Ovary (tissue), 9 donors: ENCODE data around the gene NOTCH1. TPM values are rescaled to one million over a fixed set of nuclear protein-coding genes. Genes with fewer than 3 reads are reported as not detected.

Experiments
- DNase-seq, 5 donors: peaks; one replicate each; pipeline ENCODE4 v3.0.0-alpha.2; 2019 to 2020
- H3K27ac ChIP-seq, 2 donors: fragments of 200-600 bp; one replicate each; pipeline versions ENCODE4 v1.5.1 to v1.8.0; 2019 to 2022
- H3K27me3 ChIP-seq: fragments of 200-600 bp; one replicate; pipeline ENCODE4 v1.8.0; 2022
- H3K36me3 ChIP-seq: fragments of 200-600 bp; sonication (generic); one replicate; pipeline ENCODE4 v1.5.1; 2019
- H3K4me1 ChIP-seq: one replicate; pipeline ENCODE4 v1.8.1; 2013; ENCODE audit warnings: mild to moderate bottlenecking, moderate library complexity; ENCODE audit not compliant: insufficient read depth
- H3K4me3 ChIP-seq: fragments of 200-600 bp; sonication (generic); one replicate; pipeline ENCODE4 v1.5.1; 2017
- H3K9me3 ChIP-seq, 2 donors: fragments of 200-600 bp in 1 of 2; sonication (generic) in 1 of 2; one replicate each; pipeline versions ENCODE4 v1.5.1 to v1.8.1; 2013 to 2019; ENCODE audit warnings: mild to moderate bottlenecking in 1 of 2, moderate library complexity in 1 of 2
- EP300 ChIP-seq: sonication (generic); formaldehyde crosslinking; IDR thresholded peaks from one replicate; pipeline ENCODE4 v1.6.1; 2017; ENCODE audit warnings: antibody characterized with exemption
- POLR2A ChIP-seq: fragments of 450-650 bp; IDR thresholded peaks from one replicate; pipeline ENCODE4 v1.6.1; 2017; ENCODE audit warnings: antibody characterized with exemption, mild to moderate bottlenecking, moderate library complexity
- WGBS, 3 donors: extraction: QIAGEN DNeasy Blood & Tissue Kit in 1 of 3; methylation state at CpG; one replicate each; pipeline versions ENCODE4 v1.1.5 to v1.1.7; 2013 to 2017; 5-methylcytosine and 5-hydroxymethylcytosine counted together
- intact Hi-C, 4 donors: fragments of 100-400 bp; cut with DNase I; formaldehyde crosslinking; loops; one replicate each; pipeline versions ENCODE4 v1.11.0 to v1.15.1; 2022 to 2023
- polyA plus RNA-seq, 2 donors: library from polyadenylated mRNA; stranded (reverse); fragments of 200-250 nt in 1 of 2; fragments of 350-450 nt in 1 of 2; fragmentation: Illumina TruSeq in 1 of 2; extraction: RNeasy Lipid Tissue Mini Kit (QIAGEN cat#74804) in 1 of 2; gene quantifications; one replicate each; pipeline ENCODE4 v1.2.3, GENCODE V29; 2013 to 2014
- total RNA-seq, 7 donors: library from RNA; depleted of rRNA in 2 of 7; stranded (reverse); fragments of >200 nt in 2 of 7; fragmentation: NEBNext Ultra II Directional in 3 of 7; extraction: Animal tissue kit (Norgen Biotek cat#: 25700) in 3 of 7; gene quantifications; one replicate each; pipeline versions ENCODE4 v1.1.0 to v1.2.4, GENCODE V29; 2016 to 2023
- TF ChIP-seq, protein P1 (sequence below), 3 donors: fragments of 450-650 bp in 2 of 3; fragments of 200-600 bp in 1 of 3; IDR thresholded peaks; one replicate each; pipeline versions ENCODE4 v1.5.1 to v1.8.0; 2016 to 2022; ENCODE audit warnings: antibody characterized with exemption in 3 of 3, mild to moderate bottlenecking in 1 of 3
- donor health status: DM: no; HTN: no; CAD: no; lungs with moderate emphysema.
- donor health status: DM: no; HTN: no; CAD: no.
- donor health status: Bipolar disorder and iron deficiency.
- donor health status: DM: yes; HTN: yes; CAD: no.
- donor health status: DM: no; HTN: no; CAD: no.
- donor health status: DM: yes; HTN: yes; CAD: no.

Gene NOTCH1
- total and polyA plus RNA-seq, 9 donors: 2.5 to 30.9 (median 17.1) TPM

DNA sequence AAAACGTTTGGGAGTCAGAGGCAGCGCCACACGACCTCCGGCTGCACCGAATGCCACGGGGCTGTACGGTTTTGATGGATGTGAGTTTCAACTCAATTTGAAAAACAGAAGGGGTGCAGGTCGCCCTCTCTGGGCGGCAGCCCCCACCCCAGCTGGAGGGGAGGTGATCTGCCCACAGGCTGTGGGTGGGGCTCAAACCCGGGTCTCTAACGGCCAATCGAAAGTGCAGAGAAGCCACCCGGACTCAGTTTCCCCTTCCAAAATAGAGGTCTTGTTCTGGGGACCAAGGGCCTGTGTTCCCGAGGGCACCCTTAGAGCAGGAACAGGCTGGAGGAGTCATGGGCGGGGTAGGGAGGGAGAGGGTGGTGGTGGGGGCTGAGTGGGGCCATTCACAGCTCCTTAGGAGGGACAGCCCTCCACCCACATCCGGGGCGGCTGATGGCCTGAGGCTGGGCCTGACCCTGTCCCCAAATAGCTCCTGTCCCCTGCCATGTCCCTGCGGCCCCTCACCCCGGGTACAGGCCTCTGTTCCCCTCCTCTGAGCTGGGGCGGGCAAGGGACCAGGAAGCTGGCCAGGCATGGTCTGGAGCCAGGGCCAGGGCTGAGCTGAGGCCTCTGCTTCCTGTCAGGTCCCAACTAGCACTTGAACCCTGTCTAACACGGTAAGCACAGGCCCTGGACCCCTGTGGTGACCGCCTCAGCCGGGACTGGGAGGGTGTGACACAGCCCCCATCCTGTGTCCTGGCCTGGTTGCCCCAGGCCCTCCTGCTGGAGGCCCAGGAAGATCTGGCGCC, 22.6 kb upstream of the NOTCH1 start:
- Histone ChIP-seq H3K9me3 (no peaks in the 10 kb centered on the region), H3K4me3 (no peak overlapping the region), H3K27me3 (no peaks in the 10 kb centered on the region), H3K4me1 (peaks cover 27% of the 10 kb centered on the region), H3K36me3 (no peaks in the 10 kb centered on the region), H3K27ac (no peak overlapping the region)
- intact Hi-C loops: no loop called here
- TF ChIP-seq POLR2A (no peak), EP300 (no peak)
- TF ChIP-seq, protein P1, sequence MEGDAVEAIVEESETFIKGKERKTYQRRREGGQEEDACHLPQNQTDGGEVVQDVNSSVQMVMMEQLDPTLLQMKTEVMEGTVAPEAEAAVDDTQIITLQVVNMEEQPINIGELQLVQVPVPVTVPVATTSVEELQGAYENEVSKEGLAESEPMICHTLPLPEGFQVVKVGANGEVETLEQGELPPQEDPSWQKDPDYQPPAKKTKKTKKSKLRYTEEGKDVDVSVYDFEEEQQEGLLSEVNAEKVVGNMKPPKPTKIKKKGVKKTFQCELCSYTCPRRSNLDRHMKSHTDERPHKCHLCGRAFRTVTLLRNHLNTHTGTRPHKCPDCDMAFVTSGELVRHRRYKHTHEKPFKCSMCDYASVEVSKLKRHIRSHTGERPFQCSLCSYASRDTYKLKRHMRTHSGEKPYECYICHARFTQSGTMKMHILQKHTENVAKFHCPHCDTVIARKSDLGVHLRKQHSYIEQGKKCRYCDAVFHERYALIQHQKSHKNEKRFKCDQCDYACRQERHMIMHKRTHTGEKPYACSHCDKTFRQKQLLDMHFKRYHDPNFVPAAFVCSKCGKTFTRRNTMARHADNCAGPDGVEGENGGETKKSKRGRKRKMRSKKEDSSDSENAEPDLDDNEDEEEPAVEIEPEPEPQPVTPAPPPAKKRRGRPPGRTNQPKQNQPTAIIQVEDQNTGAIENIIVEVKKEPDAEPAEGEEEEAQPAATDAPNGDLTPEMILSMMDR (IDR thresholded peaks at IDR 0.05): no peak
- 53 to 58% (median 54%) methylated on average over 24 of the region's 24 CpGs for WGBS, 3 donors
- DNase-seq: no peak

DNA sequence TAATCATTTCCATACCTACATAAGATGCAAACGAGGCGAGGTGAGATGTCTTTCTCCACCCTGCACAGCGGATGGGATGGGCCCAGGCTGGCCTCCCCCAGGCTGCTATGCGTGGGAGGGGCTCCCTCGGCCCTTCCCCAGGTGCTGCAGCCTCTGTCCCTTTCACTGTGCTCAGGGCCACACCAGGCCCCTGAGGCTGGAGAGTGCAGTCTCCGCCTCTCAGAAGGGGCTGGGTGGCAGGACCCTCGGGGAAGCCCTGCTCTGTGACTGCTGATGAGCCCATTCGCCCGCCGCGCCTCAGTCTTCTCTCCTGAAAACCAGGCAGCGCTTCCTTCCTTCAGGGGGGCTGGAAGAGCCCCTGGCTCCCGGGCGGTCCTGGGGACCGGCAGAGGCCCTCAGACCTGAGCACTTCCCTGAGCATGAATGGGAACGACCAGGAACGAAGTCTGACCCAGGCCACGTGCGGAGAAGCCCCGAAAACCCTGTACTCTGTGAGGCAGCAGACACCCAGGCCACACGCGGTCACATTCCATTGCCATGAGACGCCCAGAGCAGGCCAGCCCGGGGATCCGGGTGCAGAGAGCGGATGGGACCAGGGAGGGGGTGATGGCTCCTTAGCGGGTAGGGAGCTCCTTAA, 21.9 kb upstream of the NOTCH1 start:
- WGBS, 3 donors: 34 to 45% (median 37%) methylated on average over 27 of the region's 27 CpGs
- no peak for TF ChIP-seq POLR2A
- TF ChIP-seq, protein P1 (IDR thresholded peaks at IDR 0.05): no peak
- no peak for TF ChIP-seq EP300
- no peaks in the 10 kb centered on the region for H3K27me3 ChIP-seq
- no peak overlapping the region for H3K4me3 ChIP-seq
- no peaks in the 10 kb centered on the region for H3K36me3 ChIP-seq
- peak; percentile 71 to 78 (median 76) for DNase-seq
- intact Hi-C loops: no loop called here
- peaks cover 27% of the 10 kb centered on the region for H3K4me1 ChIP-seq
- H3K27ac ChIP-seq: peak overlapping the region in 1 of 2 donors; percentile 8
- H3K9me3 ChIP-seq: no peaks in the 10 kb centered on the region

DNA sequence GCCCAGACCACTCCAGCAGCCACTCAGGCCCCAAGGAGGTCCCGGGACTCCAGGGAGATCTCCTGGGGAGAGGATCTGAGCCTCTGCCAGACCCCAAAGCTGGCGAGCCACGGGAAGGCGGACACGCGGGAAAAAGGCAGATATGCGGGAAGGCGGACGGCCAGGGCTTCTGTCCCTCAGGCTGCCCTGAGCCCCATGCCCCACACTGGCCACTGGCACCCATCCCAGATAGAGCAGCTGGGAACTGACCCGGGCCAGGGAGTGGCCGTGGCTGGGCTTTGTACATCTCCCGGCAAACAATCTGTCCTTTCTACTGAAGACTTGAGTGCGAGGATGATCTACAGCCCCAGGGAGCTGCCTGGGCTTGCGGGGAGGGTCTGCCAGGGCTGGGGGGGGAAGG, 21.1 kb upstream of the NOTCH1 start:
- Histone ChIP-seq H3K9me3 (no peaks in the 10 kb centered on the region), H3K4me1 (peaks cover 27% of the 10 kb centered on the region), H3K36me3 (no peaks in the 10 kb centered on the region), H3K27ac (peak overlapping the region in 1 of 2 donors; percentile 11), H3K27me3 (no peaks in the 10 kb centered on the region), H3K4me3 (no peak overlapping the region)
- TF ChIP-seq POLR2A (no peak), EP300 (no peak)
- TF ChIP-seq, protein P1 (IDR thresholded peaks at IDR 0.05): no peak
- peak; percentile 76 to 86 (median 80) for DNase-seq
- intact Hi-C loops: no loop called here
- 30 to 52% (median 37%) methylated on average over 10 to 14 of the region's 14 CpGs for WGBS, 3 donors

DNA sequence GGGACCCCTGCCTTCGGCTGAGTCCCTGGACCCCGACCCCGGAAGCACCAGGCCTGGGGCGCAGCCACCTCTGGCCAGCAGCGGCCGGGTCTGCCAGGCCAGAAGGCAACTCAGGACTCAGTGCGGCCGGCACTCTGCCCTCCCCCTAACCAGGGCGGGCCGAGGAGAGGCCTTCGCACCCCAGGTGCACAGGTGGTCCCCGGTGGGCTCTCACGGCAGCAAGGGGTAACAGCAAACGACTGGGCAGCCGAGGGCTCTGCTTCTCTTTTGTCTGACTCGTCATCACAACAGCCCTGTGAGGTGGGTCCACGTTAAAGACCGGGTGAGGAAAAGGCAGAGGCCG, 20.7 kb upstream of the NOTCH1 start:
- WGBS, 3 donors: 82 to 88% (median 84%) methylated on average over 13 to 19 of the region's 19 CpGs
- intact Hi-C loops: no loop called here
- Histone ChIP-seq H3K27me3 (no peaks in the 10 kb centered on the region), H3K9me3 (no peaks in the 10 kb centered on the region), H3K4me3 (no peak overlapping the region), H3K36me3 (no peaks in the 10 kb centered on the region), H3K27ac (peak overlapping the region; percentile 11), H3K4me1 (peaks cover 27% of the 10 kb centered on the region)
- no peak for TF ChIP-seq POLR2A
- TF ChIP-seq, protein P1 (IDR thresholded peaks at IDR 0.05): no peak
- no peak for TF ChIP-seq EP300
- no peak for DNase-seq
